ENCODE measurements around the gene WDR5.
A peak's percentile ranks its signal among the peaks of the same experiment; 100 is the strongest.
"Not testable (repeated sequence)": the region's sequence is repeated elsewhere in the genome, so short reads cannot be mapped to it uniquely, and the experiment has no call there.

WDR5 gene

DNA sequence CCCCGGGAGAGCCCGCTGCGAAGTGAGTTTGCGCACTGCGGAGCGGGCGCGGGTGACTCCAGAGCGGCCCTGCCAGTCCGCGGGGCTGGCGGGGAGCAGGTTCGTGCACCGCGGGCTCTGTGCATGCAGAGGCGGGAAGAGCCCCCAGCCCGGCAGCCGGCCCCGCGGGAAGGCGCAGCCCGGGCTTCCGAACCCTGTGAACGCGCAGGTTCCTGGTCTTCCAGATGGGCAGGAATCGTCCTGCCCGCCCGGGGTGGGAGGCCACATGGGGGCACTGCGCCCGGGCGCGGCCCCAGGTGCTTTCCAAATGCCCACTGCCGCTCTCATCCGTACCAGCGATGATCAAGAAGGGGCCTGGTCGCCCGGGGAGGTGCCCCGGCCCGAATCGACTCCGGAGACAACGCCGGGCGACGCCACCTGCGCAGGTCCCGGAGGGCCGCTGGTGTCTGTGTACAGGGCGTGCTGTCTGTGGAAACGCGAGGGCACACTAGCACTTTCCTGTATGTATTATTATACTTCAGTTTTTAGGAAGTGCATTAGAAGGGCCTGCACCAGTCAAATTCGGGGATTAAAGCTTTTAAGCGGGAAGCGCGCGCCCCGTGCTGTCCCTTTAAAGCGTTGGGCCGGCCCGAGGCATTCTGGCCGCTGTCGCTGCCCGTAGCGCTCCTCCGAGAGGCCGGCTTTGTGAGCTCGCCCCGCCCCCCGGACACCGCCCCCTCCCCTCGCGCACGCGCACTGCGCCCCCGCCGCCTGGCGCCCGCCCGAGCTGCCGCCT, at the start of gene WDR5:
WDR5 (plus strand) TSS at position 740 of the 775 bp plus-strand sequence. CDS start 3,796 bp downstream, outside the sequence.
- TF ChIP-seq, protein P1, sequence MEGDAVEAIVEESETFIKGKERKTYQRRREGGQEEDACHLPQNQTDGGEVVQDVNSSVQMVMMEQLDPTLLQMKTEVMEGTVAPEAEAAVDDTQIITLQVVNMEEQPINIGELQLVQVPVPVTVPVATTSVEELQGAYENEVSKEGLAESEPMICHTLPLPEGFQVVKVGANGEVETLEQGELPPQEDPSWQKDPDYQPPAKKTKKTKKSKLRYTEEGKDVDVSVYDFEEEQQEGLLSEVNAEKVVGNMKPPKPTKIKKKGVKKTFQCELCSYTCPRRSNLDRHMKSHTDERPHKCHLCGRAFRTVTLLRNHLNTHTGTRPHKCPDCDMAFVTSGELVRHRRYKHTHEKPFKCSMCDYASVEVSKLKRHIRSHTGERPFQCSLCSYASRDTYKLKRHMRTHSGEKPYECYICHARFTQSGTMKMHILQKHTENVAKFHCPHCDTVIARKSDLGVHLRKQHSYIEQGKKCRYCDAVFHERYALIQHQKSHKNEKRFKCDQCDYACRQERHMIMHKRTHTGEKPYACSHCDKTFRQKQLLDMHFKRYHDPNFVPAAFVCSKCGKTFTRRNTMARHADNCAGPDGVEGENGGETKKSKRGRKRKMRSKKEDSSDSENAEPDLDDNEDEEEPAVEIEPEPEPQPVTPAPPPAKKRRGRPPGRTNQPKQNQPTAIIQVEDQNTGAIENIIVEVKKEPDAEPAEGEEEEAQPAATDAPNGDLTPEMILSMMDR (conservative IDR thresholded peaks at IDR 0.05; ENCODE audit: low read depth, low read length) = no peak
- peak; percentile 92 for DNase-seq (ENCODE audit: low read depth)
- H3K4me3 ChIP-seq (ENCODE audit: low read depth, low read length) = peak within 1 kb of the TSS; percentile 89

GRCh38 chr9:134088063-134088725, 47.7 kb upstream of the WDR5 start:
- H3K4me3 ChIP-seq (ENCODE audit: low read depth, low read length) = no peak overlapping the region
- TF ChIP-seq, protein P1 (conservative IDR thresholded peaks at IDR 0.05; ENCODE audit: low read depth, low read length) = no peak
- DNase-seq (ENCODE audit: low read depth) = no peak

- TF ChIP-seq, protein P1 (conservative IDR thresholded peaks at IDR 0.05; ENCODE audit: low read depth, low read length) = no peak
- no peak overlapping the region for H3K4me3 ChIP-seq (ENCODE audit: low read depth, low read length)
- DNase-seq (ENCODE audit: low read depth) = no peak
These were observed 45.9 kb upstream of the WDR5 start for GRCh38 chr9:134089972-134090371.

DNA sequence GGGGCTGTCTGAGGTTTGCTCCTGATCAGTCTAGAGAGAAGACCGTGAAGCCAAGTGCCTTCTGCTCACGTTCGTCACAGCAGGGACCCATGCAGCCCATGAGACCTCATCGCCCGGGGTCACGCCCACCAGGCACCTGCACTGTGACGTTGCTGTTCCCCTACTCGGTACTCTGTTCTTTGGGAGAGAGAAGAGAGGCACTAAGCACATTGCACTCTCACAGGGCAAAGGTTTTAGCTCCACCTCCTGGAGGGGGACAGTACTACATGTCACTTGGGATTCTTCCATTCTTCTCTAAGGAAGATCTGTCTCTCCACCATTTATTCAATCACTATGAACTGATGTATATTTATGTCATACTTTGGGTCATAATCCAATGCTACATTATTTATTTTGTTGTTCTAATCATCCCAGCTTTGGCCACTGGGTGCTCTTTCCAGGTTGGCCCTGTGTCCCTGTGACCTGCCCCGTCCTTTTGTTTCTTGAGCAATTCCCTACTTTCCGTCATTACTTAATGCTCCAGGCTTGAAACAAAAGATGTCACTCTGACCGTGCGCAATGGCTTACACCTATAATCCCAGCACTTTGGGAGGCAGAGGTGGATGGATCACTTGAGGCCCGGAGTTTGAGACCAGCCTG, 36.6 kb upstream of the WDR5 start:
- TF ChIP-seq, protein P1 (conservative IDR thresholded peaks at IDR 0.05; ENCODE audit: low read depth, low read length) = peak; percentile 85
- no peak overlapping the region for H3K4me3 ChIP-seq (ENCODE audit: low read depth, low read length)
- peak; percentile 55 for DNase-seq (ENCODE audit: low read depth)

- TF ChIP-seq, protein P1 (conservative IDR thresholded peaks at IDR 0.05; ENCODE audit: low read depth, low read length) = no peak
These were observed 35.8 kb upstream of the WDR5 start for GRCh38 chr9:134100040-134100439.

DNA sequence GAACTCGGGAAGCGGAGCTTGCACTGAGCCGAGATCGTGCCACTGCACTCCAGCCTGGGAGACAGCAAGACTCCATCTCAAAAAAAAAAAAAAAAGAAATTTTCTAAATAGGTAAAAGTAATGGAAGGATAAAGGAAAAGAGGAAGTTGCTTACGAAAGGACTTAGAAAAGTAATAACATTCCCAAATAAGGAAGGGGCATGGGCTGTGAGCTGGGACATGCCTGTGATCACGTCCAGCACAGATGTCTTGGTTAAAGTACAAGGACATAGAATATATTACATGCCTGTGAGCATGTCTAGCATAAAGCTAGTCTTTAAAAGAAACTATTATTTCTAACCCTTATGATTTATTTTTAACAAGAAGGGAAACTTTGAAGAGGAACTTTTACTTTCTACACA, 34.7 kb upstream of the WDR5 start:
- DNase-seq (ENCODE audit: low read depth); H3K4me3 ChIP-seq (ENCODE audit: low read depth, low read length): not testable (repeated sequence)

More at GRCh38 chr9:134100040-134100439, 35.8 kb upstream of the WDR5 start:
- H3K4me3 ChIP-seq (ENCODE audit: low read depth, low read length) = no peak overlapping the region
- no peak for DNase-seq (ENCODE audit: low read depth)

DNA sequence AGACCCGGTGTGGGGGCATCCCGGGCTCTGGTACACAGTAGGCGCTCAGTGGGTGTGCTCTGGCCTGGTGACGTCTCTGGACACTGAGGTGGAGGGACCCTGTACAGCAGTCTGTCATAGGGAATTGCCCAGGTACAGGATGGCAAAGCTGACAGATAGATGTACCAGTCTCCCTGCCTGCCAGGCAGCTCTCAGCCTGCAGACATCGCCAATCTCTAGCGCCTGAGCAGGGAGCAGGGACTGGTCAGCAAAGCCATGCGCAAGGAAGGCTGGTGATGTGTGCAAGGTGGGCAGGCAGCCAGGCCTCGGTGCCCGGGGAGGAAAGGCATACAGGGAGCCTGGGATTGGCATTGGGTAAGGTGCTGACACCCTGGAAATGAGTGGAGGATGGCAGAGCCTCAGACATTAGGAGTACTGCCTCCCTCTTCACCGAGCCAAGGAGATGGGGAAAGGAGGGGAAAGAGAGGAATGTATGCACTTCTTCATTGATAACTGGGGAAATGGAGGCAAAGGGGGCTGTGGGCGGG, 34.2 kb upstream of the WDR5 start:
- H3K4me3 ChIP-seq (ENCODE audit: low read depth, low read length) = no peak overlapping the region
- TF ChIP-seq, protein P1 (conservative IDR thresholded peaks at IDR 0.05; ENCODE audit: low read depth, low read length) = no peak
- no peak for DNase-seq (ENCODE audit: low read depth)

Measured in choroid plexus epithelial cell (primary cell).